NCI-H82 (cell line): ENCODE measurements around the gene FHIT.

Experiments
- DNase-seq: peaks from one replicate; lab custom pipeline; 2025; lab: John Stamatoyannopoulos, UW

FHIT gene

GRCh38 chr3:59714066-59714465 lies 1537.2 kb downstream of the FHIT start:
- no peak for DNase-seq

- DNase-seq: peak; percentile 46
Measured at GRCh38 chr3:59710554-59710953, 1540.7 kb downstream of the FHIT start.

- no peak for DNase-seq
Measured at GRCh38 chr3:59709702-59710553, 1541.3 kb downstream of the FHIT start.

GRCh38 chr3:59708202-59708601 lies 1543.0 kb downstream of the FHIT start:
- DNase-seq: no peak

GRCh38 chr3:59704292-59704691 lies 1547.0 kb downstream of the FHIT start:
- no peak for DNase-seq

GRCh38 chr3:59699648-59700320 lies 1551.5 kb downstream of the FHIT start:
- no peak for DNase-seq
